Left ventricle myocardium inferior (tissue), 1 donor: ENCODE results near the gene PHETA2. TPM values are rescaled to one million over a fixed set of nuclear protein-coding genes. Genes with fewer than 3 reads are reported as not detected.
"Not testable (repeated sequence)": the region's sequence is repeated elsewhere in the genome, so short reads cannot be mapped to it uniquely, and the experiment has no call there.

Experiments
- DNase-seq: peaks from one replicate; pipeline ENCODE4 v3.0.0-alpha.2; 2020
- H3K27ac ChIP-seq: fragments of 200-600 bp; replicated peaks from 2 replicates; pipeline ENCODE4 v1.8.0; 2021
- H3K27me3 ChIP-seq: fragments of 200-600 bp; 2 replicates; pipeline ENCODE4 v1.8.0; 2021; ENCODE audit warnings: low read depth
- H3K36me3 ChIP-seq: fragments of 200-600 bp; 2 replicates; pipeline ENCODE4 v1.8.0; 2021
- H3K4me1 ChIP-seq: fragments of 200-600 bp; 2 replicates; pipeline ENCODE4 v1.8.0; 2021
- H3K4me3 ChIP-seq: fragments of 200-600 bp; 2 replicates; pipeline ENCODE4 v1.8.0; 2021; ENCODE audit warnings: mild to moderate bottlenecking, moderate library complexity
- H3K9me3 ChIP-seq: fragments of 200-600 bp; replicated peaks from 2 replicates; pipeline ENCODE4 v1.8.0; 2021
- CTCF ChIP-seq: fragments of 200-600 bp; IDR thresholded peaks from 2 replicates; pipeline ENCODE4 v1.8.0; 2021; ENCODE audit warnings: antibody characterized with exemption, mild to moderate bottlenecking, borderline replicate concordance
- intact Hi-C: fragments of 100-400 bp; cut with micrococcal nuclease; formaldehyde crosslinking; loops from one replicate; pipeline ENCODE4 v1.11.0; 2022
- total RNA-seq: library from RNA; stranded (reverse); fragmentation: NEBNext Ultra II Directional; extraction: Animal tissue kit (Norgen Biotek cat#: 25700); gene quantifications from one replicate; pipeline ENCODE4 v1.2.1, GENCODE V29; 2021
- donor health status: DM: no; HTN: yes; CAD: no; lungs with severe emphysema.

The PHETA2 gene
- total RNA-seq, 1 donor from 2014 or later = 3.4 TPM

GRCh38 chr22:42091455-42091782, 17.4 kb downstream of the PHETA2 start:
- TF ChIP-seq CTCF = no peak
- H3K4me3 ChIP-seq = peak overlapping the region; percentile 88
- H3K27ac ChIP-seq = peak overlapping the region; percentile 98
- peaks cover 50% of the 10 kb centered on the region for H3K4me1 ChIP-seq
- H3K9me3 ChIP-seq = no peaks in the 10 kb centered on the region
- H3K27me3 ChIP-seq = no peaks in the 10 kb centered on the region
- peaks cover 14% of the 10 kb centered on the region for H3K36me3 ChIP-seq
- intact Hi-C loops = loop anchor here (10.0 kb wide), 1 partner anchor 343 kb away; the partner anchor contains the start of gene NFAM1
- DNase-seq = no peak

GRCh38 chr22:42101199-42101598, 27.2 kb downstream of the PHETA2 start:
- H3K9me3 ChIP-seq = peaks cover 78% of the 10 kb centered on the region
- no peak for DNase-seq
- TF ChIP-seq CTCF = no peak
- intact Hi-C loops = no loop called here
- H3K4me1 ChIP-seq = no peaks in the 10 kb centered on the region
- no peak overlapping the region for H3K27ac ChIP-seq
- no peak overlapping the region for H3K4me3 ChIP-seq
- H3K36me3 ChIP-seq = peaks cover 57% of the 10 kb centered on the region
- no peaks in the 10 kb centered on the region for H3K27me3 ChIP-seq

- H3K27ac ChIP-seq, H3K4me3 ChIP-seq, H3K27me3 ChIP-seq, intact Hi-C loops, DNase-seq, H3K4me1 ChIP-seq: not testable (repeated sequence)
- peaks cover 34% of the 10 kb centered on the region for H3K36me3 ChIP-seq
- H3K9me3 ChIP-seq = peaks cover 56% of the 10 kb centered on the region
Measured at GRCh38 chr22:42104332-42104860, 30.3 kb downstream of the PHETA2 start.

- Histone ChIP-seq H3K36me3 (peaks cover 15% of the 10 kb centered on the region), H3K9me3 (peaks cover 15% of the 10 kb centered on the region), H3K27ac (no peak overlapping the region), H3K4me1 (no peaks in the 10 kb centered on the region), H3K27me3 (no peaks in the 10 kb centered on the region), H3K4me3 (no peak overlapping the region)
- TF ChIP-seq CTCF = no peak
- DNase-seq = no peak
- intact Hi-C loops = no loop called here
Measured at GRCh38 chr22:42108848-42109247, 34.8 kb downstream of the PHETA2 start.

- Histone ChIP-seq H3K4me1 (no peaks in the 10 kb centered on the region), H3K27ac (no peak overlapping the region), H3K9me3 (peaks cover 21% of the 10 kb centered on the region), H3K4me3 (no peak overlapping the region), H3K27me3 (no peaks in the 10 kb centered on the region), H3K36me3 (peaks cover 8% of the 10 kb centered on the region)
- DNase-seq = no peak
- no peak for TF ChIP-seq CTCF
- intact Hi-C loops = no loop called here
Measured at GRCh38 chr22:42111798-42112197, 37.8 kb downstream of the PHETA2 start.

GRCh38 chr22:42112793-42113192, 38.7 kb downstream of the PHETA2 start:
- H3K27ac ChIP-seq, DNase-seq, H3K27me3 ChIP-seq, H3K36me3 ChIP-seq, intact Hi-C loops, H3K4me3 ChIP-seq, H3K4me1 ChIP-seq: not testable (repeated sequence)
- TF ChIP-seq CTCF = peak; percentile 18
- peaks cover 21% of the 10 kb centered on the region for H3K9me3 ChIP-seq
